Measurements from ENCODE around the gene BRSK1.

BRSK1 gene

DNA sequence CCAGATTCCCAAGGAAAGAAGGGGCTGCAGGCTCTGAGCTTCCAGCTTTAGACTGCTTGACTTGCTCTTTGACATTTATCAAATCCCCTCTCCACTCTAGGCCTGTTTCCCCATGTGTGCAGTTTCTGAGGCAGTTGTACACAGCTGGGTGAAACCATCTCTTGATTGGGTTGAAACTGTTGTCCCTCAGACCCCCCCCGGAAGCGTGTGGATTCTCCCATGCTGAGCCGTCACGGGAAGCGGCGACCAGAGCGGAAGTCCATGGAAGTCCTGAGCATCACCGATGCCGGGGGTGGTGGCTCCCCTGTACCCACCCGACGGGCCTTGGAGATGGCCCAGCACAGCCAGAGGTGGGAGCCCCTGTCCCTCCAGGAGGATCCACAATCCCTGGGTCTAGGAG is 19.7 kb downstream of the BRSK1 start:
- in situ Hi-C loops (cut with HindIII; ENCODE audit: low sequenced_read_pairs), result no loop called here

DNA sequence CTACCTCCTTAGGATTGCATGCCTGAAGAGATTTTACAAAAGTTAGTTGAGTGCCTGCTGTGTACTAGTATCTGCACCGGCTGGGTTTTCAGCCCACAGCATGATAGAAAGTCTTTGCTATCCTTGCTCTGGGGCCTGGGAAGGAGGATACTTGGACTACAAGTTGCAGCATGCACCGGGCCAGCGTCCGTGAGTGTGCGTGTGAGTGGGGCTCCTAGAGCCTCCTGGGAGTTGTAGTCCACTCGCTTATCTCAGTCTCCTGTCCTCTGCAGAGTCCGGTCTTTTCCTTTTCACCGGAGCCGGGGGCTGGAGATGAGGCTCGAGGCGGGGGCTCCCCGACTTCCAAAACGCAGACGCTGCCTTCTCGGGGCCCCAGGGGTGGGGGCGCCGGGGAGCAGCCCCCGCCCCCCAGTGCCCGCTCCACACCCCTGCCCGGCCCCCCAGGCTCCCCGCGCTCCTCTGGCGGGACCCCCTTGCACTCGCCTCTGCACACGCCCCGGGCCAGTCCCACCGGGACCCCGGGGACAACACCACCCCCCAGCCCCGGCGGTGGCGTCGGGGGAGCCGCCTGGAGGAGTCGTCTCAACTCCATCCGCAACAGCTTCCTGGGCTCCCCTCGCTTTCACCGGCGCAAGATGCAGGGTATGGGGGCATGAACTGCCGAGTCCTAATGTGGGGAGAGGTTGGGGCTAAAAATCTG is 20.6 kb downstream of the BRSK1 start:
- in situ Hi-C loops (cut with HindIII; ENCODE audit: low sequenced_read_pairs), result no loop called here

DNA sequence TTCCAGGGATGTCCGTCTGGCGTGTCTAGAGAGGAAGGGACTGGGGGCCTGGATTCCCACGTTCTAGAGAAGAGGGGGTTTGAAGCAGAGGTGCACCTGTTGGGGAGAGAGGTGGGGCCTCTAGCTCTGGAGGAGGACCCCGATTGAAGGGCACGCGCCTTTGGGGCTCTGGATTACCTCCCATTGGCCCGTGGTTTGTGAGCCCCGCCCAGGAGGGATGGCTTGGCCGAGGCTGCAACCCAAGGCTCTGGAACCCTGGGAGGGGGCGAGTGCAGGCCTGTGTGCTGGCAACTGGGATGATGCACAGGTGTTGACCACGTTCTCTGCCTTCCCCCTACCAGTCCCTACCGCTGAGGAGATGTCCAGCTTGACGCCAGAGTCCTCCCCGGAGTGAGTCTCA is 21.2 kb downstream of the BRSK1 start:
- in situ Hi-C loops (cut with HindIII; ENCODE audit: low sequenced_read_pairs), result no loop called here

DNA sequence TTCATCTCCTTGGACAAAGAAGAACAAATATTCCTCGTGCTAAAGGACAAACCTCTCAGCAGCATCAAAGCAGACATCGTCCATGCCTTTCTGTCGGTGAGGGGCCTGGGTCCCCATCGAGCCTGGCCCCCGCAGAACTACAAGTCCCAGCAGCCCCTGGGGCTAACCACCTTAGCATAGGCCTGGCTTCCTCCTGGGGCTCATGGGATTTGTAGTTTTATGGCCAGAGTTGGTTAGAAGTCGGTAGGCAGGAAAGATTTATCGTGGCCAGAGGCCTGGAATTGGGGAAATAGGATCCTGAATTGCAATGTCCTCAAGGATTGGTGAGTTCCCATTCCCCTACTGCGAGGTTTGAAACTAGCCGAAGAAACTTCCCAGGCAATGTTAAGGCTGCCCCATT is 21.7 kb downstream of the BRSK1 start:
- in situ Hi-C loops (cut with HindIII; ENCODE audit: low sequenced_read_pairs), result no loop called here

DNA sequence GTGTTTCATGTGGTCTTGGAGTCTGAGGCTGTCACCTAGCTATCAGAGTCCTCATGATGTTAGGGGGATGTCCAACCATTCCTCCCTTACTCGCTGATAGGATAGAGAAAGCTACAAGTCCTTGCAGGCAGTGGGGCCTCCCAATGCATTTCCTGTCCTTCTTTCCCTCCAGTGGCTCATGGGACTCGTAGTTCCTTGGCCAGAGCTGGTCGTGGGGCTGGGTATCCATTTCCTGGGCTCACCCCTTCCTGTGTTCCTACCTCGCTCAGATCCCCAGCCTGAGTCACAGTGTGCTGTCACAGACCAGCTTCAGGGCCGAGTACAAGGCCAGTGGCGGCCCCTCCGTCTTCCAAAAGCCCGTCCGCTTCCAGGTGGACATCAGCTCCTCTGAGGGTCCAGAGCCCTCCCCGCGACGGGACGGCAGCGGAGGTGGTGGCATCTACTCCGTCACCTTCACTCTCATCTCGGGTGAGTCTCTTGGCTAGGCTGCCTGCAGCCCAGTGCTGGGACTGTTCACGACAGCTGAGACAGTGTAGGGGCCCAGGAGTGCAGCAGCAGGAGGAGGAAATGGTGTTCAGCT is 22.3 kb downstream of the BRSK1 start:
- in situ Hi-C loops (cut with HindIII; ENCODE audit: low sequenced_read_pairs), result no loop called here

DNA sequence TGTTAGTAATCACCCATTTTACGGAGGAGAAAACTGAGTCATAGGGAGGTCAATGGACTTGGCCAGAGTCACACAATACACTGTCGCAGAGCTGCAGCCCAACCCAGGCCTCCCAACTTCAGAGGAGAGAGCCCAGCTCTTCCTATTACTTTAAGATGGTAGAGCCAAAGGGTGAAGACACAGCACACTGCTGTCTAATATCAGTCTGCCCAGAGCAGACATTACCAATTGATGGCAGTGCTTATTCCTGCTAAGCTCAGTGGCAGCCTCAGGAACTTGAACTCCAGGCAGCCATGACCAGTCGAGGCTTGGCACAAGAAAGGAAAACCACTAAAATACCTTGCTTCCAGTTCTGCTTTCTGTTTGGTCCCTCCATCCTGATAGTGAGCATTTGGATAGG is 22.9 kb downstream of the BRSK1 start:
- in situ Hi-C loops (cut with HindIII; ENCODE audit: low sequenced_read_pairs), result no loop called here

DNA sequence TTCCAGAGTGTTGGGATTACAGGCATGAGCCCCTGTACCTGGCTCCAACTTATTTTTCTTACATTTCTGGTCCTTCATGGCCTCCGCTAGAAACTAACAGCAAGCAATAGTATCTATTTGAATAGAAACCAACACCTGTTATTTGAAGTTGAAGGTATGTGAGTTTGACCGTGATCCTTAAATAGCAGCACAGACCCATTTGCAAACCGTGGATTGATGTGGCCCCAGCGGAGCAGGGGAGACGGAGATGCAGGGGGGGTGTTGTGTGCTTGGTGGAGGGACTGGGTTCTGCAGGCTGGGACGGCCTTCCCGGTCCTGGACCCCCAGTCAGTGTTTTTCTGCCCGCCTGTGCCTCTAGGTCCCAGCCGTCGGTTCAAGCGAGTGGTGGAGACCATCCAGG is 24.5 kb downstream of the BRSK1 start:
- in situ Hi-C loops (cut with HindIII; ENCODE audit: low sequenced_read_pairs), result no loop called here

DNA sequence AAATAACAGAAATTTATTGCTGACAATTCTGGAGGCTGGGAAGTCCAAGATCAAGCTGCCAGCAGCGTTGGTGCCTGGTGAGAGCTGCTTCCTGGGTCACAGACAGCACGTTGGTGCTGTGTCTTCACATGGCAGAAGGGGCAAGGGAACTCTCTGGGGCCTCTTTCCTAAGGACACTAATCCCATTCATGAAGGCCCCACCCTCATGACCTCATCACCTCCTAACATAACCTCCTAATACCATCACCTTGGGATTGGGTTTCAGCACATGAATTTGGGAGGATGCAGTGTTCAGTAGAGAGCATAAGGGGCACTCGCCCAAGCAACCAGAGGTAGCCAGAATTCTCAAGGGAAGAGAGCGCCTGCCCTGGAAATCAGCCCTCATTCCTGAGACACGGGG is 25.7 kb downstream of the BRSK1 start:
- in situ Hi-C loops (cut with HindIII; ENCODE audit: low sequenced_read_pairs), result no loop called here

DNA sequence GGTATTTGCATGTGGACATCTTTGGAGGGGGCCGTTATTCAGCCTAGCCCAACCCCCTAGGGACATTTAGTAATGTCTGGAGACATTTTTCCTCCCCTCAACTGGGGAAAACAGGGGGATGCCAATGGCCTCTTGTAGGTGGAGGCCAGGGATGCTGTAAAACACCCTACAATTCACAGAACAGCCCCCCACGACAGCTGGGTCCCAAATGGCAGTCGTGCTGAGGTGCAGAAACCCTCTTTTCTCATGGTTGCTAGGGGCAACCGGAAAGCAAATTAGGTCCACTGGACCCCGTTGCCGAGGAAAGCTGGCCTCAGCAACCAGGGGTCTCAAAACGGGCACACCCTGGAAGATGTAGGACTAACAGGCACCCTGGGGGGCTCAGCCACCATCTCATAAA is 26.7 kb downstream of the BRSK1 start:
- in situ Hi-C loops (cut with HindIII; ENCODE audit: low sequenced_read_pairs), result no loop called here

DNA sequence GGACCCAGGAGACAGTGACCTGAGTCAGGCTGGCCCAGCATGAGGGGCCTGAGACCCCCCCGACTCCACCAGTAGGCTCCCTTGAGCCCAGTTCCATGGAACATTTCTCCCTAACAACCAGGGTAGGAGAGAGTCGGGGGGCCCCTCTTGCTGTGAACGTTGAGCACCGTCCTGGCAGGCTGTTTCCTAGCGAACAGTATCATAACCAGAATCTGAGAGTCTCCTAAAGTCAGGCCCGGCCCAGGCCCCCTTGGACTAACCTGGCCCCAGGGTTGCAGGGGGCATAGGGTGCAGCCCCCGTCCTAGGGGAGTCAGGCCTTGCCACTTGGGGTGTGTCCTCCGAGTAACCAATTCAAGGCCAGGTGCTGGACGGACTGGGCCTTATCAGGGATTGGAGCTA is 27.6 kb downstream of the BRSK1 start:
- in situ Hi-C loops (cut with HindIII; ENCODE audit: low sequenced_read_pairs), result no loop called here

DNA sequence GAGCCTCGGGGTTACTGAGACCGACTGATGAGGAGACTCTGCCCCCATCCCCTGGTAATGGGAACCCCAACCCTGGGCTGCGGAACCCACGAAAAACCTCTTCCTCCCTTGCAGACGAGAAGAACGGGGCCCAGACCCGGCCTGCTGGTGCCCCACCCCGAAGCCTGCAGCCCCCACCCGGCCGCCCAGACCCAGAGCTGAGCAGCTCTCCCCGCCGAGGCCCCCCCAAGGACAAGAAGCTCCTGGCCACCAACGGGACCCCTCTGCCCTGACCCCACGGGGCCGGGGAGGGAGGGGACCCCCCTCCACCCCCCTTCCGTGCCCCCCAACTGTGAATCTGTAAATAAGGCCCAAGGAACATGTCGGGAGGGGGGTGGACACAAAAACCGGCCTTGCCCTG is 28.0 kb downstream of the BRSK1 start:
- in situ Hi-C loops (cut with HindIII; ENCODE audit: low sequenced_read_pairs), result no loop called here

DNA sequence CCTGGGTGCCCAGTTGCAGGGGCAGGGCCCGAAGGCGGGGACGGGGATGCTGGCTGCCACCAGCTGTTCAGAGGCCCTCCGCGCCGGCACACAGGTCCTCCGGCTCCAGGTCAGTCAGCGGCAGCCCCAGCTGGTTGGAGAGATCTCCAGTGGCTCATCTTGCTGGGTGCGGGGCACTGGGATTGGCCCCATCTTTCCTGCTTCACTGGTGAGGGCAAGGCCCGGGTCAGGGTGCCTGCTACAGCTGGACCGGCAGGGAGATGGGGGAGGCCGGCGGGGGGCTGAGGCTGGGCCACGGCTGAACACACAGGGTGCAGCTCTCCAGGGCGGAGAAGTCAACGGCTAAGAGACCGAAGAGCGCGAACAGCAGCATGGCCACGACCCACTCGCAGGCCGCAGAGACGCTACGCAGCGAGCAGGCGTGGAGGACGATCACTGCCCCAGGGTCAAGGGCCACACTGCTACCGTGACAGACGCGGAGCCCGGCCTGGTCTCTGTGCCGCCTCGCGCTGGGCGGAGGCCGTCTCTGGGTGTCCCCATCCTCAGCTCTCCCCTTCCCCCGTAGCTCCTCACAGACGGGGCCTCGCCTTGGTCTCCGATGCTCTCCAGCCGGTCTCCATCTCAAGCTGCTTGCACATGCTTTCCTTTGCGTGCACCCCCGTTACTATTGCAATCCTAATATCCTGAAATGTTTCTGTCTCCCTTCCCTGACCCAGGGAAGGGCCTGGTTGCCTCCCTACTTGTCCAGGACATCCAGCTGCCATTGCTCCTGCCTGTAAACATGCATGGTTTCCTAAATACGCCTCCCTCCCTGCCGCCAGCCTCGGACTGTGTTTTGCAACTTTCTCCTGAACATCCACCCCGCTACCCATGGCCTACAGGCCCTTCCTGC is 29.1 kb downstream of the BRSK1 start:
- in situ Hi-C loops (cut with HindIII; ENCODE audit: low sequenced_read_pairs), result no loop called here

DNA sequence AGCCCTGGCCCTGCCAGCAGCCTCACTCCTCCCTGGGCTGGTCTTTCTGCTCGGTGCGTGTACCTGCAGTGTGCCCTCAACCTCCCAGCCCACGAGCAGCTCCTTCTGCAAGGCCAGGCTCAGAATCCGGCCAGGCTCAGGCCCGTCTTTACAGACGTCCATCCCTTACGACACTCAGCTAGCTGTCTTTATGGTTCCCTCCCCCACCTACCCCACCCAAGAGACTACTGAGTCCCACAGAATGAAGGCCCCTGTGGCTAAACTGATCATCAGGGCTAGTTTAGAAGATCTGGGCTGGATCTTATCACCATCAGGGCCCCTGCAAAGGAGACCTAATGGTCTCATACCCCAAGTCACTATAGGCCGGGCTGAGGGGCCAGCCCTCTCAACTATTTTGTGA is 30.6 kb downstream of the BRSK1 start:
- in situ Hi-C loops (cut with HindIII; ENCODE audit: low sequenced_read_pairs), result no loop called here

DNA sequence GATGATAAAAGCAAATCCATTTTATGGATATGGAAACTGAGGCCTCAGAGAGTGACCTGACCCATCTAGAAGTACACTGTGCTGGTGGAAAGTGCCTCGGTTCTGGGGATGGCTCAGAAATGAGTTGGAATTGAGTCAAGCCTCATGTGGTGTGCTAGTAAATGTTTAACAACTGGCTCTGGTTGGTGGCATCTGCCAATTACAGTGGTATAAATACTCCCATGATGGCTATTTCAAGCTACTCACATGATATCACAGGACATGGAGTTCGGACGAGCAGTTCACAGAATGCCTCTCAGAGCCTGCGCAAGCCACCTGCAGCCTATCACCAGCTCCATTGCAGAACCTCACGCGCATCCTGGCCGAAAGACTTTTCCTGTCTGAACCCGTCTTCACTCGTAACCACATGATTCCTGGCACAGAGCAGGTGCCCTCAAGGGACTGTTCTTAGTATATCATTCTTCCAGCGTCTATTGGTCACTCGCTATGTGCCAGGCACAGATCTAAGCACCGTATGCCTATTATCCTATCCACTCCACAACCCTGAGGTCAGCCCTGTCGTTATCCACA is 32.2 kb downstream of the BRSK1 start:
- in situ Hi-C loops (cut with HindIII; ENCODE audit: low sequenced_read_pairs), result no loop called here

DNA sequence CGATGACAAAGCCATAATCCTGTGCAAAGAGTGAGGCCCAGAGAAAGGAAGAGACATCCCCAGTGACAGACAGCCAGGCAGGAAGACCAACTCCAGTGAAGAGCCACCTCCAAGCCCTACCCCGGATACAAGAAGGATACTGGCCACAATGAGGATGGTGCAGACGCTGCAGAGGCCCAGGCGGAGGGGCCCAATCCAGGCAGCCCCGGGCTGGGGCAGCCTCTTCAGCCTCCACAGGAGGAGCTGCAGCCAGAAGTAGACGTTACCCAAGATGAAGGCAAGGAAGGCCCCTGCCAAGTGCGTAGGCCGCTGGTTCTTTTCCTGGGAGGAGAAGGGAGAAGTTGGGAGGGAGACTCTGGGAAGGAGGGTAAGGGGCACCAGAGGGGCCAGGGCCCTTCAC is 32.8 kb downstream of the BRSK1 start:
- in situ Hi-C loops (cut with HindIII; ENCODE audit: low sequenced_read_pairs), result no loop called here

DNA sequence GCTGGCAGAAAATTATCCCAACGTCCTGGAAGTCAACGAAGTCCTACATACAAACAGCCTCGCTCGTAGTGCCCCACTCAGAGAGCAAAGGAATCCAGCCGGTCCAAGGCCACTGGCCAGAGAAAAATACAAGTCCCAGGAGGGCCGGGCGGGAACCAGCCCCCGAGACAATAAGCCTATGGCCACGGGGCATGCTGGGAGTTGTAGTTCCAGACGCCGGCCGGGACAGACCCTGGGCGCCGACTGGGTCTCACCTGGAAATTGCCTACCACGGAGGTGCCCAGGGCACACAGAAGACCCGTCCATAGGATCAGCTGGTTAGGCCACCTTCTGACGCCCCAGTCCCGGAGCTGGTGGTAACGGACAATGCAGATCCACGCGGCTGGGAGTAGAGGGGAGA is 36.0 kb downstream of the BRSK1 start:
- in situ Hi-C loops (cut with HindIII; ENCODE audit: low sequenced_read_pairs), result no loop called here

DNA sequence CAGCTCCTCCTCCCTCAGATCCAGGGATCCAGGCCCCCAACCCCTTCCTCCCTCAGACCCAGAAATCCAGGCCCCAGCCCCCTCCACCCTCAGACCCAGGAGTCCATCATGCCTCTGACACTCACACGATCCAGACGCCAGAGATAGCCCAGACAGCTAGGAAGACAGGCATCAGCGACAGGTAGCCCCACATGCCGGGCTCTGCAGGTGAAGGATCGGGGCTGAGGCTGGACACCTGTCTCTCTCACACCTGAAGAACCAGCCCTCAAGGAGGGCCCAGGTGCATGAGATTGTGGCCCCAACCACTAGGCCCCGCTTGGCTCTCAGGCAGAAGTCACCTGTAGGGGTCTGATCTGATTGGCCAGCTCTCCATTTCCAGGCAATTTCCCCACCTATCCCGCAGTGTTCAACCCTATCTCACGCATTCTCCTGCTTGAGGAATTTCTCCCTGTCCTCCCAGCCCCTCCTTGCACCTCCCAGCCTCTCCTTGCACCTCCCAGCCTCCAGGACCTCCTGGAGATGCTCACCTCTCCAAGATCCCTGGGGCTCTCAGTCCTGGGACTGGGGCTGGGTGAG is 37.1 kb downstream of the BRSK1 start:
- in situ Hi-C loops (cut with HindIII; ENCODE audit: low sequenced_read_pairs), result no loop called here

DNA sequence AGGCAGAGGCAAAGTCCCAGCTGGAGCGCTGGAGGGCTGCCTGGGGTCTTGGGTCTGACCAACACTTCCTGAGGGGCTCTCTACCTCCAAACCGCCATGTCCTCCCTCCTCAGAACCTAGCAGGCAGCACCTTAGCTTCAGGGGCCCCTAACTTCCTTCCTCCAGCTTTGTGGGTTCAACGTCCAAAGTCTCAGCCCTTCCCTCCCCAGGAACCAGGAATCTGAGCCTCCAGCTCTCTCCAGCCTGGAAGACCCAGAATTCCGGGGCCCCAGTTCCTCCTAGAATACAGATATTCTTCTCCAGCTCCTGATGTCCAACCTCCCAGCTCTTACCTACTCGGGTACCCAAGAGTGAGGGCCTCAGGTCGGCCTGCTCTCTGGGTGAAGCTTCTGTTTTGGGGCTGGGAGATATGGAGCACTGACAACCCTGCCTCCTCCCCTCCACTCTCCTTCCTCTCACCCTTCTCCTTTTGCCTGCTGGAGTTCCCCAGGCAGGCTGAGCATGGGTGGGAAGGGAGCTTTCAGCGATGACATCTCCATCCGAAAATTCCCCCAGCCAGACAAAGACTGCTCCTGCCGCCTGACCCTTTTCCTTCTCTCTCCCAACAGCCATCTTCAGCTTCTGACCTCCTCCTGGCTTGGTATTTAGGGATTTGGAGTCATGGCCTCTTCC is 37.8 kb downstream of the BRSK1 start:
- in situ Hi-C loops (cut with HindIII; ENCODE audit: low sequenced_read_pairs), result no loop called here

DNA sequence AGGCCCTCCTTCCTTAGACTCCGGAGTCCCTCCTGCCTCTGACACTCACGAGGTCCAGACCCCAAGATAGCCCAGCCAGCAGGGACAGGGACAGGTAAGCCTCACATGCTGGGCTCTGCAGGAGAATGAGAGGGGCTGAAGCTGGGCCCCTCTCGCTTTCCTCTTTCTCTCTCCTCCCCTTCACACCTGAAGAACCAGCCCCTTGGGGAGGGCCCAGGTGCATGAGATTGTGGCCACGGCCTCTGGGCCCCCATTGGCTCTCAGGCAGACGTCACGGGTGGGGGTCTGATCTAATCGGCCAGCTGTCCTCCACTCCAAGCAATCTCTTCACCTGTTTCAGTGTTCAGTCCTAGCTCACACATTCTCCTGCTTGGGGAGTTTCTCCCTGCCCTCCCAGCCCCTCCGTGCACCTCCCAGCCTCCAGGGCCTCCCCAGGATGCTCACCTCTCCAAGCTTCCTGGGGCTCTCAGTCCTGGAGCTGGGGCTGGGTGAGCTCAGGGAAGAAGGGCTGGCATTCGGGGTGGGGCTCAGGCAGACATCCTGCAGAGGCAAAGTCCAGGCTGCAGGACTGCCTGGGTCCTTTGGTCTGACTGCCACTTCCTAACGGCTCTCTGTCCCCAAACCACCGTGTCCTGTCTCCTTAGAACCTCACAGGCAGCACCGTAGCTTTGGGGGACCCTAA is 38.5 kb downstream of the BRSK1 start:
- in situ Hi-C loops (cut with HindIII; ENCODE audit: low sequenced_read_pairs), result no loop called here

DNA sequence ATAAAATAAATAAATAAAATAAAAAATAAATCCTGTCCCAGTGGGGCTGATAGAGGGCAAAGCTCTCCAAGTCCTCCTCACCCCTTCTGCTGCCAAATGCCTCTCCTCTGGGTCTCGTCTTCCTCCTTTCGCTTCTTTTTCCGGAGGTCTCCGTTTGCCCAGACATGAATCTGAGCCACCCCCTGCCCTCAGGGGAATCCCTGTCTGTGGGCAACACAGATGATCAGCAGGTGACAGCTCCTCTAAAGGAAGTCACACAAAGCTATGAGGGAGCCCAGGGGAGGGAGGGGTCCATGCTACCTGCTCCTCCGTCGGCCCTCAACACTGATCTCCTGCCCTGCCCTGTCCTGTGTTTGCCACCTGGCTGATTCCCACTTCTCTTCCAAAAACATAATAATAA is 40.9 kb downstream of the BRSK1 start:
- in situ Hi-C loops (cut with HindIII; ENCODE audit: low sequenced_read_pairs), result no loop called here
